Measurements from ENCODE around the gene DLG2. TPM values are rescaled to one million over a fixed set of nuclear protein-coding genes. Genes with fewer than 3 reads are reported as not detected.
"Not testable (repeated sequence)": the region's sequence is repeated elsewhere in the genome, so short reads cannot be mapped to it uniquely, and the experiment has no call there.

The DLG2 gene
- total RNA-seq, 2 experiments from 2014 or later: 2.0 to 2.1 TPM

DNA sequence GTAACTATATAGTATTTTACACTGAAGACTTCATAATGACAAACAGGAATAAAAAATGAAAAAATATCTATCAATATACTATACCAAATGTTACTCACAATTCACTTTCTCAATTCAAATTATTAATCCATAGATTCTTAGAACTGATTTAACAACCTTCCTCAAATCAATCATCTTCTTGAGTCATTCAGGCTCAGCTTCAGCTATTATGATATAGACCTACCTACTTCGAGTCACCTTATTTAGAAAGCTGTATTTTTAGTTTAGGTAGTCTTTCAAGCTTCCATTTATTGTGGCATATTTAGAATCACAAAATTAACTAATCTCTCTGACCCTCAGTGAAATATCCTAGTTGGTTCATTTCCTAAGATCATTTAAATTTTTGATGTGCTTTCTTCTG, 29.6 kb upstream of the DLG2 start:
- Mint-ChIP-seq H3K9me3 (no peaks in the 10 kb centered on the region), H3K27me3 (no peaks in the 10 kb centered on the region), H3K36me3 (ENCODE audit: low read depth) (peaks cover 86% of the 10 kb centered on the region), H3K4me3 (no peak overlapping the region), H3K27ac (no peak overlapping the region), H3K4me1 (ENCODE audit: low read depth) (peaks cover 76% of the 10 kb centered on the region)
- H3K4me1 ChIP-seq (ENCODE audit: insufficient read depth, low read length): no peaks in the 10 kb centered on the region
- DNase-seq (no peak), ATAC-seq (ENCODE audit: poor library complexity) (no peak)
- H3K27ac ChIP-seq (ENCODE audit: low read depth in 1 of 2, low read length in 2 of 2): no peak overlapping the region
- H3K4me3 ChIP-seq (ENCODE audit: low read length): no peak overlapping the region
- ChIA-PET POLR2A (interaction anchor here (9.3 kb wide), 1 partner anchor 6 kb away, joined by 136 read pairs; the partner anchor contains the start of gene TMEM126A), CTCF (interaction anchor here (1.6 kb wide), 1 partner anchor 198 kb away, joined by 3 read pairs; no protein-coding TSS in a partner anchor)
- no peaks in the 10 kb centered on the region for H3K27me3 ChIP-seq (ENCODE audit: control insufficient read depth in 1 of 2, insufficient read depth in 2 of 2, low read length in 2 of 2)
- H3K9me3 ChIP-seq (ENCODE audit: control insufficient read depth in 1 of 2, insufficient read depth in 1 of 2, low read length in 2 of 2): no peaks in the 10 kb centered on the region
- intact Hi-C loops (cut with DNase I, micrococcal nuclease): no loop called here
- TF ChIP-seq, protein P1, sequence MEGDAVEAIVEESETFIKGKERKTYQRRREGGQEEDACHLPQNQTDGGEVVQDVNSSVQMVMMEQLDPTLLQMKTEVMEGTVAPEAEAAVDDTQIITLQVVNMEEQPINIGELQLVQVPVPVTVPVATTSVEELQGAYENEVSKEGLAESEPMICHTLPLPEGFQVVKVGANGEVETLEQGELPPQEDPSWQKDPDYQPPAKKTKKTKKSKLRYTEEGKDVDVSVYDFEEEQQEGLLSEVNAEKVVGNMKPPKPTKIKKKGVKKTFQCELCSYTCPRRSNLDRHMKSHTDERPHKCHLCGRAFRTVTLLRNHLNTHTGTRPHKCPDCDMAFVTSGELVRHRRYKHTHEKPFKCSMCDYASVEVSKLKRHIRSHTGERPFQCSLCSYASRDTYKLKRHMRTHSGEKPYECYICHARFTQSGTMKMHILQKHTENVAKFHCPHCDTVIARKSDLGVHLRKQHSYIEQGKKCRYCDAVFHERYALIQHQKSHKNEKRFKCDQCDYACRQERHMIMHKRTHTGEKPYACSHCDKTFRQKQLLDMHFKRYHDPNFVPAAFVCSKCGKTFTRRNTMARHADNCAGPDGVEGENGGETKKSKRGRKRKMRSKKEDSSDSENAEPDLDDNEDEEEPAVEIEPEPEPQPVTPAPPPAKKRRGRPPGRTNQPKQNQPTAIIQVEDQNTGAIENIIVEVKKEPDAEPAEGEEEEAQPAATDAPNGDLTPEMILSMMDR (IDR thresholded peaks at IDR 0.05): no peak
- H3K36me3 ChIP-seq (ENCODE audit: insufficient read depth, low read length): peaks cover 74% of the 10 kb centered on the region

DNA sequence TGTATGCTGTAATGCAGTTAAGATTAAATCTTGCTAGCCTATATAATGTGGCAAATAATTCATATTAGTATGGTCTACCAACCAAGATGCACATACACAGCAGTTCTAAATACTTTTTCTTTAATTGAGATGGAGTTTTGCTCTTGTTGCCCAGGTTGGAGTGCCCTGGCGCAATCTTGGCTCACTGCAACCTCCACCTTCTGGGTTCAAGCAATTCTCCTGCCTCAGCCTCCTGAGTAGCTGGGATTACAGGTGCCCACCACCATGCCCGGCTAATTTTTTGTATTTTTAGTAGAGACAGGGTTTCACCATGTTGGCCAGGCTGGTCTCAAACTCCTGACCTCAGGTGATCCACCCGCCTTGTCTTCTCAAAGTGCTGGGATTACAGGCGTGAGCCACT, 27.2 kb upstream of the DLG2 start:
- peaks cover 72% of the 10 kb centered on the region for H3K36me3 Mint-ChIP-seq (ENCODE audit: low read depth)
- CTCF ChIA-PET: not testable (repeated sequence)

DNA sequence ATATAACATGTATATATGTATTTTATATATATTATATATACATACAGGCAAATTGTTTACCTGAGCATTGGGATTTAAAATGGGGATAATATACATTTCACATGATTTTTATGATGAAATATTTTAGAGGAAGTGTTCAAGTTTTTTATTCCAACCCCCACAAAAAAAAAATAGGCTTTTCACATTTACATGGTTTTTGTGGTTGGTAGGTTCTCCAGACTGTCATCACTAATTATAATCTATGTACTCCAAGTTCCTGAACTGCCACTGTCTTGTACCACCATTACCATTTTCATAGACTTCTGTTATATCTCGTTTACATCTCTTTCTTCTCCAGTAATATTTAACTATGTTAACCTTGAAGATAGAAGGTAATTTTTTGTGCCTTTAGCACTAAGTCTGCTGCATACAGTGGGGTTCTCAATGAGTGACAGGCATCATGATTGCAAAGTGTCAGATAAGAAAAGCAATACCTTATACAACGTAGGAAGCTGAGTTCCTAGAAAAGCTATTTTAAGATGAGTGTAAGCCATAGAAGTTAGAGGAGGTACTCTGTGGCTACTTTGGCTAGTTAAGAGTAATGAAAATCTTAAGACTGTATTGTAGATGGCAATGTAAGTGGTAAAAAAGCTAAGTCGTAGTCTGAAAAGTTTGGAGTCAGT, 25.8 kb upstream of the DLG2 start:
- Histone ChIP-seq H3K4me3 (ENCODE audit: low read length) (no peak overlapping the region), H3K27me3 (ENCODE audit: control insufficient read depth in 1 of 2, insufficient read depth in 2 of 2, low read length in 2 of 2) (no peaks in the 10 kb centered on the region), H3K4me1 (ENCODE audit: insufficient read depth, low read length) (peaks cover 11% of the 10 kb centered on the region), H3K9me3 (ENCODE audit: control insufficient read depth in 1 of 2, insufficient read depth in 1 of 2, low read length in 2 of 2) (no peaks in the 10 kb centered on the region), H3K27ac (ENCODE audit: low read depth in 1 of 2, low read length in 2 of 2) (no peak overlapping the region), H3K36me3 (ENCODE audit: insufficient read depth, low read length) (peaks cover 54% of the 10 kb centered on the region)
- Mint-ChIP-seq H3K27me3 (no peaks in the 10 kb centered on the region), H3K9me3 (no peaks in the 10 kb centered on the region), H3K4me1 (ENCODE audit: low read depth) (peaks cover 64% of the 10 kb centered on the region), H3K36me3 (ENCODE audit: low read depth) (peaks cover 61% of the 10 kb centered on the region), H3K4me3 (no peak overlapping the region), H3K27ac (no peak overlapping the region)
- DNase-seq (no peak), ATAC-seq (ENCODE audit: poor library complexity) (no peak)
- TF ChIP-seq, protein P1 (IDR thresholded peaks at IDR 0.05): no peak
- intact Hi-C loops (cut with DNase I, micrococcal nuclease): no loop called here
- ChIA-PET CTCF (no interaction called here), POLR2A (interaction anchor here (0.6 to 8.8 kb wide), 4 partner anchors 8 to 202 kb away, joined by 3 to 136 read pairs (median 4); partner anchors contain the start of genes CCDC83, CREBZF and TMEM126B)

More for the DNA sequence above, 27.2 kb upstream of the DLG2 start:
- H3K9me3 ChIP-seq (ENCODE audit: control insufficient read depth in 1 of 2, insufficient read depth in 1 of 2, low read length in 2 of 2); ATAC-seq (ENCODE audit: poor library complexity); H3K27me3 Mint-ChIP-seq; H3K27ac ChIP-seq (ENCODE audit: low read depth in 1 of 2, low read length in 2 of 2); H3K27ac Mint-ChIP-seq; H3K4me1 ChIP-seq (ENCODE audit: insufficient read depth, low read length); H3K9me3 Mint-ChIP-seq; H3K4me3 Mint-ChIP-seq; H3K27me3 ChIP-seq (ENCODE audit: control insufficient read depth in 1 of 2, insufficient read depth in 2 of 2, low read length in 2 of 2); H3K4me3 ChIP-seq (ENCODE audit: low read length); DNase-seq; intact Hi-C loops (cut with DNase I, micrococcal nuclease): not testable (repeated sequence)
- POLR2A ChIA-PET: interaction anchor here (0.9 to 8.8 kb wide), 2 partner anchors 7 to 26 kb away, joined by 4 to 136 read pairs; partner anchors contain the start of genes CREBZF and TMEM126B
- peaks cover 65% of the 10 kb centered on the region for H3K4me1 Mint-ChIP-seq (ENCODE audit: low read depth)
- H3K36me3 ChIP-seq (ENCODE audit: insufficient read depth, low read length): peaks cover 65% of the 10 kb centered on the region
